ENCODE results near the gene INKA1. TPM values are rescaled to one million over a fixed set of nuclear protein-coding genes. Genes with fewer than 3 reads are reported as not detected.

Gene INKA1
- total RNA-seq, 1 donor from 2014 or later = 7.9 TPM

GRCh38 chr3:49761661-49762060 is 41.4 kb upstream of the INKA1 start:
- TF ChIP-seq, protein P1, sequence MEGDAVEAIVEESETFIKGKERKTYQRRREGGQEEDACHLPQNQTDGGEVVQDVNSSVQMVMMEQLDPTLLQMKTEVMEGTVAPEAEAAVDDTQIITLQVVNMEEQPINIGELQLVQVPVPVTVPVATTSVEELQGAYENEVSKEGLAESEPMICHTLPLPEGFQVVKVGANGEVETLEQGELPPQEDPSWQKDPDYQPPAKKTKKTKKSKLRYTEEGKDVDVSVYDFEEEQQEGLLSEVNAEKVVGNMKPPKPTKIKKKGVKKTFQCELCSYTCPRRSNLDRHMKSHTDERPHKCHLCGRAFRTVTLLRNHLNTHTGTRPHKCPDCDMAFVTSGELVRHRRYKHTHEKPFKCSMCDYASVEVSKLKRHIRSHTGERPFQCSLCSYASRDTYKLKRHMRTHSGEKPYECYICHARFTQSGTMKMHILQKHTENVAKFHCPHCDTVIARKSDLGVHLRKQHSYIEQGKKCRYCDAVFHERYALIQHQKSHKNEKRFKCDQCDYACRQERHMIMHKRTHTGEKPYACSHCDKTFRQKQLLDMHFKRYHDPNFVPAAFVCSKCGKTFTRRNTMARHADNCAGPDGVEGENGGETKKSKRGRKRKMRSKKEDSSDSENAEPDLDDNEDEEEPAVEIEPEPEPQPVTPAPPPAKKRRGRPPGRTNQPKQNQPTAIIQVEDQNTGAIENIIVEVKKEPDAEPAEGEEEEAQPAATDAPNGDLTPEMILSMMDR (IDR thresholded peaks at IDR 0.05) = no peak
- Mint-ChIP-seq H3K36me3 (ENCODE audit: low read depth) (no peaks in the 10 kb centered on the region), H3K4me1 (ENCODE audit: low read depth) (peaks cover 10% of the 10 kb centered on the region), H3K27me3 (ENCODE audit: low read depth) (no peaks in the 10 kb centered on the region), H3K9me3 (ENCODE audit: low read depth) (no peaks in the 10 kb centered on the region), H3K4me3 (ENCODE audit: unreplicated experiment) (no peak overlapping the region), H3K27ac (ENCODE audit: unreplicated experiment) (no peak overlapping the region)
- DNase-seq (ENCODE audit: low spot score) = no peak

DNA sequence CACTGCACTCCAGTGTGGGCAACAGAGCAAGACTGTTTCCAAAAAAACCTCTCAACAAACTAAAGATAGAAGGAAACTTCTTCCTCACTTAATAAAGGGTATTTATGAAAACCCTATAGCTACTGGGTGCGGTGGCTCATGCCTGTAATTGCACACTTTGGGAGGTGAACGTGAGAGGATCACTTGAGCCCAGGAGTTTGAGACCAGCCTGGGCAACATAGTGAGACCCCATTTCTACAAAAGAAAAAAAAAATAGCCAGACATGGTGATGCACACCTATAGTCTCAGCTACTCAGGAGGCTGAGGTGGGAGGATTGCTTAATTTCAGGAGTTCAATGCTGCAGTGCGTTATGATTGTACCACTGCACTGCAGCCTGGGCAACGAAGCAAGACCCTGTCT is 39.1 kb upstream of the INKA1 start:
- TF ChIP-seq, protein P1 (IDR thresholded peaks at IDR 0.05) = no peak
- H3K36me3 Mint-ChIP-seq (ENCODE audit: low read depth) = no peaks in the 10 kb centered on the region
- H3K9me3 Mint-ChIP-seq (ENCODE audit: low read depth) = no peaks in the 10 kb centered on the region
- H3K4me3 Mint-ChIP-seq (ENCODE audit: unreplicated experiment) = no peak overlapping the region
- H3K4me1 Mint-ChIP-seq (ENCODE audit: low read depth) = peaks cover 10% of the 10 kb centered on the region
- H3K27me3 Mint-ChIP-seq (ENCODE audit: low read depth) = no peaks in the 10 kb centered on the region
- DNase-seq (ENCODE audit: low spot score) = no peak
- H3K27ac Mint-ChIP-seq (ENCODE audit: unreplicated experiment) = no peak overlapping the region

- no peak for DNase-seq (ENCODE audit: low spot score)
- TF ChIP-seq, protein P1 (IDR thresholded peaks at IDR 0.05) = no peak
- no peaks in the 10 kb centered on the region for H3K36me3 Mint-ChIP-seq (ENCODE audit: low read depth)
- H3K4me1 Mint-ChIP-seq (ENCODE audit: low read depth) = peaks cover 15% of the 10 kb centered on the region
- no peaks in the 10 kb centered on the region for H3K27me3 Mint-ChIP-seq (ENCODE audit: low read depth)
- H3K27ac Mint-ChIP-seq (ENCODE audit: unreplicated experiment) = peak overlapping the region; percentile 1
- H3K9me3 Mint-ChIP-seq (ENCODE audit: low read depth) = no peaks in the 10 kb centered on the region
- no peak overlapping the region for H3K4me3 Mint-ChIP-seq (ENCODE audit: unreplicated experiment)
Observed at GRCh38 chr3:49769286-49769915, 33.7 kb upstream of the INKA1 start.

- Mint-ChIP-seq H3K27me3 (ENCODE audit: low read depth) (no peaks in the 10 kb centered on the region), H3K36me3 (ENCODE audit: low read depth) (no peaks in the 10 kb centered on the region), H3K4me1 (ENCODE audit: low read depth) (peaks cover 15% of the 10 kb centered on the region), H3K4me3 (ENCODE audit: unreplicated experiment) (no peak overlapping the region), H3K27ac (ENCODE audit: unreplicated experiment) (peak overlapping the region; percentile 73), H3K9me3 (ENCODE audit: low read depth) (no peaks in the 10 kb centered on the region)
- TF ChIP-seq, protein P1 (IDR thresholded peaks at IDR 0.05) = no peak
- DNase-seq (ENCODE audit: low spot score) = no peak
Observed at GRCh38 chr3:49769926-49770325, 33.1 kb upstream of the INKA1 start.

- no peak for DNase-seq (ENCODE audit: low spot score)
- Mint-ChIP-seq H3K27ac (ENCODE audit: unreplicated experiment) (no peak overlapping the region), H3K4me3 (ENCODE audit: unreplicated experiment) (no peak overlapping the region), H3K4me1 (ENCODE audit: low read depth) (peaks cover 15% of the 10 kb centered on the region), H3K9me3 (ENCODE audit: low read depth) (no peaks in the 10 kb centered on the region), H3K36me3 (ENCODE audit: low read depth) (no peaks in the 10 kb centered on the region), H3K27me3 (ENCODE audit: low read depth) (no peaks in the 10 kb centered on the region)
- TF ChIP-seq, protein P1 (IDR thresholded peaks at IDR 0.05) = no peak
Observed at GRCh38 chr3:49771340-49771938, 31.6 kb upstream of the INKA1 start.
